ENCODE results near the gene MGME1.

DNA sequence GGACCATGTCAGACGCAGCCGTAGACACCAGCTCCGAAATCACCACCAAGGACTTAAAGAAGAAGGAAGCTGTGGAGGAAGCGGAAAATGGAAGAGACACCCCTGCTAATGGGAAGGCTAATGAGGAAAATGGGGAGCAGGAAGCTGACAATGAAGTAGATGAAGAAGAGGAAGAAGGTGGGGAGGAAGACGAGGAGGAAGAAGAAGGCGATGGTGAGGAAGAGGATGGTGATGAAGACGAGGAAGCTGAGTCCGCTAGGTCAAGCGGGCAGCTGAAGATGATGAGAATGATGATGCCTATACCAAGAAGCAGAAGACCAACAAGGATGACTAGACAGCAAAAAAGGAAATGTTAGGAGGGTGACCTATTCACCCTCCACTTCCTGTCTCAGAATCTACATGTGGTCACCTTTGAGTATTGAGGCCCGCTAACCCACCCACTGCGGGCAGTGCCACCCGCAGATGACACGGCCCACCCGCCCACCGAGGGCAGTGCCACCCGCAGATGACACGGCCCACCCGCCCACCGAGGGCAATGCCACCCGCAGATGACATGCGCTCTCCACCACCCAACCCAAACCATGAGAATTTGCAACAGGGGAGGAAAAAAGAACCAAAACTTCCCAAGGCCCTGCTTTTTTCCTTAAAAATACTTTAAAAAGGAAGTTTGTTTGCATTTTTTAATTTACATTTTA is 43.3 kb downstream of the MGME1 start:
- TF ChIP-seq, protein P1, sequence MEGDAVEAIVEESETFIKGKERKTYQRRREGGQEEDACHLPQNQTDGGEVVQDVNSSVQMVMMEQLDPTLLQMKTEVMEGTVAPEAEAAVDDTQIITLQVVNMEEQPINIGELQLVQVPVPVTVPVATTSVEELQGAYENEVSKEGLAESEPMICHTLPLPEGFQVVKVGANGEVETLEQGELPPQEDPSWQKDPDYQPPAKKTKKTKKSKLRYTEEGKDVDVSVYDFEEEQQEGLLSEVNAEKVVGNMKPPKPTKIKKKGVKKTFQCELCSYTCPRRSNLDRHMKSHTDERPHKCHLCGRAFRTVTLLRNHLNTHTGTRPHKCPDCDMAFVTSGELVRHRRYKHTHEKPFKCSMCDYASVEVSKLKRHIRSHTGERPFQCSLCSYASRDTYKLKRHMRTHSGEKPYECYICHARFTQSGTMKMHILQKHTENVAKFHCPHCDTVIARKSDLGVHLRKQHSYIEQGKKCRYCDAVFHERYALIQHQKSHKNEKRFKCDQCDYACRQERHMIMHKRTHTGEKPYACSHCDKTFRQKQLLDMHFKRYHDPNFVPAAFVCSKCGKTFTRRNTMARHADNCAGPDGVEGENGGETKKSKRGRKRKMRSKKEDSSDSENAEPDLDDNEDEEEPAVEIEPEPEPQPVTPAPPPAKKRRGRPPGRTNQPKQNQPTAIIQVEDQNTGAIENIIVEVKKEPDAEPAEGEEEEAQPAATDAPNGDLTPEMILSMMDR (conservative IDR thresholded peaks at IDR 0.05 in 1 of 2, IDR thresholded peaks at IDR 0.05 in 1 of 2; ENCODE audit: low read depth in 1 of 2, low read length in 2 of 2), result no peak
- no peak for TF ChIP-seq EZH2 (IDR thresholded peaks at IDR 0.05; ENCODE audit: low read length, missing control alignments)

Measured in fibroblast of lung (primary cell).